Renal pelvis (tissue), 4 donors: Measurements from ENCODE around the gene NDUFB11. TPM values are rescaled to one million over a fixed set of nuclear protein-coding genes. Genes with fewer than 3 reads are reported as not detected.

ENCODE experiments used
- DNase-seq: peaks from one replicate; pipeline ENCODE4 v3.0.0-alpha.2; 2013
- polyA plus RNA-seq, 3 donors: library from polyadenylated mRNA; unstranded; fragments of 120-200 nt; gene quantifications; one replicate each; pipeline ENCODE4 v1.2.1, GENCODE V29; 2013; ENCODE audit not compliant: insufficient read length in 3 of 3

Gene NDUFB11
- polyA plus RNA-seq, 3 donors, result 87.1 to 127 (median 119) TPM

DNA sequence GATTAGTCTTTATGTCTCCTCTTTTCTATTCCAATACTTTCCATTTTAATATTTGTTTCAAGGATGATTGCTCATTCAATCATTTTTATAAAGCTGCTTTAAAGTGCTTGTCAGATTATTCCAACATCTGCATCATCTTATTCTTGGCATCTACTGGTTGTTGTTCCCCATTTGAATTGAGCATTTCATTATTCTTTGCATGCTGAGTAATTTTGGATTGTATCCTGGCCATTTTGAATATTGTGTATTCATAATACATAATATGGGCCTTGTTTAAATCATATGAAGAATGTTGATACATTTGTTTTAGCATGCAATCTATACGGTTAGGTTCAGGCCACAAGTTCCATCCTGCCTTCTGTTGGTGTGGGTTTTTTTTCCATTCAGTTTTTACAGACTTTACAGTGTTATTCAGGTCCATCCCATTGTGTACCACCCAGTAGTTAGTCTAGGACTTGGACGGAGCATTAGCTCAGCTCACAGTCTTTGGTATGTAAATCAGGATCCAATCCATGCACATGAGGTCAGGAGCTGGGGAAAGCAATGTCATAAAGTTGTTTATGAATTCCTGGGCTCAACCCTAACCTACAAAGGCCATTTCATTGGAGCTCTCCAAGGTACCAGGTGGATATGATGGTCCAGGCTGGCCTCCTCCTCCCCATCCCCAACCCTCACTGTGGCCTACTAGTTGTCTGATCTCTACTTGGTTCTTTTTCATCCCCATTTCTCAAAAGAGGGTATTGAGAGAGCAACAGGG, 46.0 kb downstream of the NDUFB11 start:
- no peak for DNase-seq

DNA sequence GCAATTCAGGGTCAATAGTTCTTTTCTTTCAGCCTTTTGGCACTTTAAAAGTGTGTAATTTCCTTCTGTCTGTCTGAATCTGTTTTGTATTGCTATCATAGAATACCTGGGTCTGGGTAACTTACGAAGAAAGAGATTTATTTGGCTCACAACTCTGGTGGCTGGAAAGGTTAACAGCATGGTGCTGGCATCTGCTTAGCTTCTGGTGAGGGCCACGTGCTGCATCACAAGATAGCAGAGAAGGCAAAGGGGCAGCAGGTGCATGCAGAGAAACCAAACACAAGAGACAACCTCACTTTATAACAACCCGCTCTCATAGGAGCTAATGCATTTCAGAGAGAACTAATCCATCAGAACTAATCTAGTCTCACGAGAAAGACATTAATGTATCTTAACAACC, 47.5 kb downstream of the NDUFB11 start:
- DNase-seq, result no peak

DNA sequence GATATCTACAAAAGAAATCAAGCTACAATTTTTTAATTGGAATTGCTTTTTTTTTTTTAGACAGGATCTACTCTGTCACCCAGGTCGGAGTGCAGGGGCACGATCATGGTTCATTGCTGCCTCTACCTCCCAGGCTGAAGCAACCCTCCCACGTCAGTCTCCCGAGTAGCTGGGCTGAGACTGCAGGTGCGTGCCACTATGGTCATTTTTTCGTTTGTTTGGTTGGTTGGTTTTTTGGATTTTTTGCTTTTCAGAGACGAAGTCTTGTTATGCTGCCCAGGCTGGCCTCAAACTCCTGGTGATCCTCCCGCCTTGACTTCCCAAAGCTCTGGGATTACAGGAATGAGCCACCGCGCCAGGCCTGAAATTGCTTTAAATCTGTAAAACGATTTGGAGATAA, 50.6 kb downstream of the NDUFB11 start:
- DNase-seq, result no peak

DNA sequence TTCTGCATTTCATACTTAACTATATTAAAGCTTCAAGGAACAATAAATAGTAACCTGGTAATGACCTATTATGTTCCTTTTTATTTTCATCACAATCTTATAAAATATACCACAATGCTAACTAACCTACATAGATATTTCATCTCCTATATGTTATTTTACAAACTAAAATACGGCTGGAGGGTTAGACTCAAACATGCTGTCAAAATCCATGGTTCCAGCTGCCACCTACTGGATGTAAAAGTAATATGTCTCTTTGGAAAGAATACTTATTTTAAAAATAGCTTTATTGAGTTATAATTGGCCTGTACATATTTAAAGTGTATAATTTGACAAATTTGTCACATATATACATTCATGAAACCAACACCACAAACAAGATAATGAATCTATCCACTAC, 51.3 kb downstream of the NDUFB11 start:
- DNase-seq, result no peak

Other genes starting within 250 kb of the NDUFB11 start
- gene JADE3, start 232.3 kb downstream of the NDUFB11 start, polyA plus RNA-seq, result 10 to 100 TPM; 23.0 to 27.2 (median 24.3) TPM
- gene RGN, start 66.3 kb downstream of the NDUFB11 start, polyA plus RNA-seq, result 10 to 100 TPM; 30.7 to 40.1 (median 32.3) TPM
- 10 to 100 TPM; 54.5 to 67.8 (median 65.8) TPM for gene RBM10, start 519 bp upstream of the NDUFB11 start, polyA plus RNA-seq
- 100 to 1,000 TPM; 238 to 317 (median 302) TPM for gene UBA1, start 49.1 kb upstream of the NDUFB11 start, polyA plus RNA-seq
- 100 to 1,000 TPM; 129 to 132 (median 132) TPM for gene CDK16, start 74.0 kb upstream of the NDUFB11 start, polyA plus RNA-seq
- gene USP11, start 88.3 kb upstream of the NDUFB11 start, polyA plus RNA-seq, result 100 to 1,000 TPM; 143 to 151 (median 150) TPM
- 1 to 10 TPM in 2 of 3 donors, under 1 TPM in 1; 0.87 to 1.5 (median 1.1) TPM for gene ZNF157, start 225.9 kb upstream of the NDUFB11 start, polyA plus RNA-seq